SK-N-SH treated with all-trans-retinoic acid at 6 μM for 48 hours (cell line): Measurements from ENCODE around the gene TPRG1L.

Experiments used
- ATAC-seq: fragments of 200-7000 bp; cut with Tn5 transposase; 3 replicates; pipeline ENCODE4 v1.9.1; 2020; ENCODE audit warnings: mild to moderate bottlenecking, moderate library complexity
- ARNTL ChIP-seq: fragments of 450-650 bp; formaldehyde crosslinking; IDR thresholded peaks from 2 replicates; pipeline ENCODE4 v1.5.0; 2020; ENCODE audit warnings: low read depth, mild to moderate bottlenecking, moderate library complexity, borderline replicate concordance
- CSDC2 ChIP-seq: fragments of 250-450 bp; sonication (Bioruptor Pico); IDR thresholded peaks from 2 replicates; pipeline ENCODE4 v1.5.0; 2020; ENCODE audit warnings: mild to moderate bottlenecking, moderate library complexity
- ESRRG ChIP-seq: fragments of 250-450 bp; sonication (Bioruptor Pico); IDR thresholded peaks from 2 replicates; pipeline ENCODE4 v1.6.1; 2021; ENCODE audit warnings: mild to moderate bottlenecking
- GLIS3 ChIP-seq: fragments of 250-450 bp; sonication (Bioruptor Pico); IDR thresholded peaks from 2 replicates; pipeline ENCODE4 v1.5.0; 2020; ENCODE audit warnings: mild to moderate bottlenecking, moderate library complexity
- RARB ChIP-seq: fragments of 250-450 bp; sonication (Bioruptor Pico); IDR thresholded peaks from 2 replicates; pipeline ENCODE4 v1.8.0; 2021; ENCODE audit warnings: mild to moderate bottlenecking, moderate library complexity
- TCF4 ChIP-seq: fragments of 250-450 bp; sonication (Bioruptor Pico); IDR thresholded peaks from 2 replicates; pipeline ENCODE4 v1.8.0; 2021; ENCODE audit warnings: mild to moderate bottlenecking, moderate library complexity, borderline replicate concordance
- TOX ChIP-seq: fragments of 250-450 bp; sonication (Bioruptor Pico); IDR thresholded peaks from 2 replicates; pipeline ENCODE4 v1.8.0; 2021; ENCODE audit warnings: mild to moderate bottlenecking, moderate library complexity, borderline replicate concordance
- ZC3H10 ChIP-seq: fragments of 250-450 bp; sonication (Bioruptor Pico); IDR thresholded peaks from 2 replicates; pipeline ENCODE4 v1.5.1; 2021; ENCODE audit warnings: mild to moderate bottlenecking, moderate library complexity
- ZFP3 ChIP-seq: fragments of 250-450 bp; sonication (Bioruptor Pico); IDR thresholded peaks from 2 replicates; pipeline ENCODE4 v1.5.0; 2020; ENCODE audit warnings: mild to moderate bottlenecking, moderate library complexity
- ZFP30 ChIP-seq: fragments of 450-650 bp; formaldehyde crosslinking; IDR thresholded peaks from 2 replicates; pipeline ENCODE4 v1.5.0; 2022; ENCODE audit warnings: mild to moderate bottlenecking, moderate library complexity
- ZNF565 ChIP-seq: fragments of 450-650 bp; formaldehyde crosslinking; conservative IDR thresholded peaks from 2 replicates; pipeline ENCODE4 v1.5.0; 2020; ENCODE audit warnings: low read depth, mild to moderate bottlenecking, moderate library complexity
- ZNF70 ChIP-seq: fragments of 450-650 bp; formaldehyde crosslinking; IDR thresholded peaks from 2 replicates; pipeline ENCODE4 v1.5.0; 2020; ENCODE audit warnings: mild to moderate bottlenecking, moderate library complexity
- ZNF8 ChIP-seq: fragments of 450-650 bp; formaldehyde crosslinking; IDR thresholded peaks from 2 replicates; pipeline ENCODE4 v1.5.0; 2020; ENCODE audit warnings: mild to moderate bottlenecking, moderate library complexity
- TF ChIP-seq, protein P1 (sequence below): fragments of 250-450 bp; sonication (Bioruptor Pico); IDR thresholded peaks from 2 replicates; pipeline ENCODE4 v1.5.1; 2021; ENCODE audit warnings: mild to moderate bottlenecking, moderate library complexity
- TF ChIP-seq, protein P2 (sequence below): fragments of 250-450 bp; sonication (Bioruptor Pico); IDR thresholded peaks from 2 replicates; pipeline ENCODE4 v1.8.0; 2020; ENCODE audit warnings: mild to moderate bottlenecking, moderate library complexity, borderline replicate concordance
- TF ChIP-seq, protein P3 (sequence below): fragments of 250-450 bp; sonication (Bioruptor Pico); IDR thresholded peaks from 2 replicates; pipeline ENCODE4 v1.8.0; 2021; ENCODE audit warnings: low read depth, mild to moderate bottlenecking, moderate library complexity, borderline replicate concordance
- TF ChIP-seq, protein P4 (sequence below): fragments of 250-450 bp; sonication (Bioruptor Pico); IDR thresholded peaks from 2 replicates; pipeline ENCODE4 v1.5.0; 2020; ENCODE audit warnings: mild to moderate bottlenecking, moderate library complexity
- TF ChIP-seq, protein P5 (sequence below): fragments of 250-450 bp; sonication (Bioruptor Pico); IDR thresholded peaks from 2 replicates; pipeline ENCODE4 v1.5.1; 2020; ENCODE audit warnings: low read depth, mild to moderate bottlenecking, moderate library complexity

Gene TPRG1L

DNA sequence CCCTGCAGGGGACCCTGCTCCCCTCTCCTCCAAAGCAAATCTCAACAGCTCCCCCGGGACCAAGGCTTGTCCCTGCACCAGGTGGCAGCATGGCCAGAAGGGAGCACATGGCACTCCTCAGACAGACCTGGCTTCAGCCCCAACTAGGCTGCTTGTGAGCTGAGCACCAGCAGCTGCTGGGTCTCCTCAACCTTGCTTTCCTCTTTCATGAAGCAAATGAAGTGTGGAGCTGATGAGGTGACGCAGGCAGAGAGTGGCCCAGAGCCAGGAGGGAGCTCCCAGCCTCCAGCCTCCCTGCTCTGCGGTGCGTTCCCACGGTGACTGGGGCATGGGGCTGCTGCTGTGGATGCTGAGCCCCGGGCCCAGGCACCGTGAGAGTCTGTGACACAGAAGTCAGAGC, 47.5 kb upstream of the TPRG1L start:
- TF ChIP-seq TCF4 (CRISPR knock-in tag) (no peak), ZC3H10 (CRISPR knock-in tag) (no peak), TOX (CRISPR knock-in tag) (no peak), ZFP3 (CRISPR knock-in tag) (no peak), GLIS3 (CRISPR knock-in tag) (no peak), CSDC2 (CRISPR knock-in tag) (no peak), ZNF70 (CRISPR knock-in tag) (no peak)
- TF ChIP-seq, protein P1, sequence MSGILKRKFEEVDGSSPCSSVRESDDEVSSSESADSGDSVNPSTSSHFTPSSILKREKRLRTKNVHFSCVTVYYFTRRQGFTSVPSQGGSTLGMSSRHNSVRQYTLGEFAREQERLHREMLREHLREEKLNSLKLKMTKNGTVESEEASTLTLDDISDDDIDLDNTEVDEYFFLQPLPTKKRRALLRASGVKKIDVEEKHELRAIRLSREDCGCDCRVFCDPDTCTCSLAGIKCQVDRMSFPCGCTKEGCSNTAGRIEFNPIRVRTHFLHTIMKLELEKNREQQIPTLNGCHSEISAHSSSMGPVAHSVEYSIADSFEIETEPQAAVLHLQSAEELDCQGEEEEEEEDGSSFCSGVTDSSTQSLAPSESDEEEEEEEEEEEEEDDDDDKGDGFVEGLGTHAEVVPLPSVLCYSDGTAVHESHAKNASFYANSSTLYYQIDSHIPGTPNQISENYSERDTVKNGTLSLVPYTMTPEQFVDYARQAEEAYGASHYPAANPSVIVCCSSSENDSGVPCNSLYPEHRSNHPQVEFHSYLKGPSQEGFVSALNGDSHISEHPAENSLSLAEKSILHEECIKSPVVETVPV (CRISPR knock-in tag) = no peak
- TF ChIP-seq, protein P2, sequence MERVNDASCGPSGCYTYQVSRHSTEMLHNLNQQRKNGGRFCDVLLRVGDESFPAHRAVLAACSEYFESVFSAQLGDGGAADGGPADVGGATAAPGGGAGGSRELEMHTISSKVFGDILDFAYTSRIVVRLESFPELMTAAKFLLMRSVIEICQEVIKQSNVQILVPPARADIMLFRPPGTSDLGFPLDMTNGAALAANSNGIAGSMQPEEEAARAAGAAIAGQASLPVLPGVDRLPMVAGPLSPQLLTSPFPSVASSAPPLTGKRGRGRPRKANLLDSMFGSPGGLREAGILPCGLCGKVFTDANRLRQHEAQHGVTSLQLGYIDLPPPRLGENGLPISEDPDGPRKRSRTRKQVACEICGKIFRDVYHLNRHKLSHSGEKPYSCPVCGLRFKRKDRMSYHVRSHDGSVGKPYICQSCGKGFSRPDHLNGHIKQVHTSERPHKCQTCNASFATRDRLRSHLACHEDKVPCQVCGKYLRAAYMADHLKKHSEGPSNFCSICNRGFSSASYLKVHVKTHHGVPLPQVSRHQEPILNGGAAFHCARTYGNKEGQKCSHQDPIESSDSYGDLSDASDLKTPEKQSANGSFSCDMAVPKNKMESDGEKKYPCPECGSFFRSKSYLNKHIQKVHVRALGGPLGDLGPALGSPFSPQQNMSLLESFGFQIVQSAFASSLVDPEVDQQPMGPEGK (CRISPR knock-in tag) = no peak

DNA sequence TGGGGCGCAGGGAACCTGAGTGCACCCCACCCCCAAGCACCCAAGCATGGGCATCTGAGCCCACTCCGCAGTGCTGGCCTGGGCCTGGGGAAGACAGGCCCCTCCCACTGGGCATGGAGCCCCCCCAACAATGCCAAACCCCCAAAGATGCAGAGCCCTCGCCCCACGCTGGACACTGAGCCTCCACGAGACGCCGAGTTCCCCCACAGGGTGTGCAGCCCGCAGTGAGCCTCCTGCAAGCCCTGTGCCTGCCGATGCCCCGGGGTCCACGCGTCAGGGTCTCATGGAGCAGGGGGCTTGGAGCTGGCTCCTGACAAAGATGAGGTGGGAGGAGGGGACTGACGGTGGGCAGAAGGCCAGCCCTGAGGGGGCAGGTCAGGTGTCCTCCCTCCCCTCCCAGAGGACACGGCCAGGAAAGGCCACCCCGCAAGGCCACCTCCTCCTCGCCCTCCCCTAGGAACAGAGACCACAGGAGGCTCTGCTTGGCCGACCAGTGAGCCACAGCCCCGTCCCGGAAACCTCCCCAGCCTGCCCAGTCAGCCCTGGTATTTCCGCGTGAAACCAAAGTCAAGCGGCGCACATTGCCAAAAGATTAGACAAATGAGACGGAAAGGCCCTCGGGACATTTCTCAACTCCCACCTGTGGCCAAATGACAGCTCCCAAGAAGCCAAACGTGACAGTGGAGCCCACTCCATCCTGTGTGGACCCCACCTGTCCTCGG, 46.9 kb upstream of the TPRG1L start:
- no peak for ATAC-seq
- TF ChIP-seq, protein P3, sequence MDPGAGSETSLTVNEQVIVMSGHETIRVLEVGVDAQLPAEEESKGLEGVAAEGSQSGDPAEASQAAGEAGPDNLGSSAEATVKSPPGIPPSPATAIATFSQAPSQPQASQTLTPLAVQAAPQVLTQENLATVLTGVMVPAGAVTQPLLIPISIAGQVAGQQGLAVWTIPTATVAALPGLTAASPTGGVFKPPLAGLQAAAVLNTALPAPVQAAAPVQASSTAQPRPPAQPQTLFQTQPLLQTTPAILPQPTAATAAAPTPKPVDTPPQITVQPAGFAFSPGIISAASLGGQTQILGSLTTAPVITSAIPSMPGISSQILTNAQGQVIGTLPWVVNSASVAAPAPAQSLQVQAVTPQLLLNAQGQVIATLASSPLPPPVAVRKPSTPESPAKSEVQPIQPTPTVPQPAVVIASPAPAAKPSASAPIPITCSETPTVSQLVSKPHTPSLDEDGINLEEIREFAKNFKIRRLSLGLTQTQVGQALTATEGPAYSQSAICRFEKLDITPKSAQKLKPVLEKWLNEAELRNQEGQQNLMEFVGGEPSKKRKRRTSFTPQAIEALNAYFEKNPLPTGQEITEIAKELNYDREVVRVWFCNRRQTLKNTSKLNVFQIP (CRISPR knock-in tag) = no peak
- no peak for TF ChIP-seq ZNF565 (CRISPR knock-in tag)
- no peak for TF ChIP-seq ZFP3 (CRISPR knock-in tag)
- no peak for TF ChIP-seq ZNF8 (CRISPR knock-in tag)
- TF ChIP-seq CSDC2 (CRISPR knock-in tag) = no peak
- no peak for TF ChIP-seq RARB
- TF ChIP-seq, protein P1 (CRISPR knock-in tag) = no peak
- no peak for TF ChIP-seq ZFP30 (CRISPR knock-in tag)
- no peak for TF ChIP-seq ZC3H10 (CRISPR knock-in tag)
- TF ChIP-seq ESRRG = no peak
- no peak for TF ChIP-seq ZNF70 (CRISPR knock-in tag)
- TF ChIP-seq, protein P4, sequence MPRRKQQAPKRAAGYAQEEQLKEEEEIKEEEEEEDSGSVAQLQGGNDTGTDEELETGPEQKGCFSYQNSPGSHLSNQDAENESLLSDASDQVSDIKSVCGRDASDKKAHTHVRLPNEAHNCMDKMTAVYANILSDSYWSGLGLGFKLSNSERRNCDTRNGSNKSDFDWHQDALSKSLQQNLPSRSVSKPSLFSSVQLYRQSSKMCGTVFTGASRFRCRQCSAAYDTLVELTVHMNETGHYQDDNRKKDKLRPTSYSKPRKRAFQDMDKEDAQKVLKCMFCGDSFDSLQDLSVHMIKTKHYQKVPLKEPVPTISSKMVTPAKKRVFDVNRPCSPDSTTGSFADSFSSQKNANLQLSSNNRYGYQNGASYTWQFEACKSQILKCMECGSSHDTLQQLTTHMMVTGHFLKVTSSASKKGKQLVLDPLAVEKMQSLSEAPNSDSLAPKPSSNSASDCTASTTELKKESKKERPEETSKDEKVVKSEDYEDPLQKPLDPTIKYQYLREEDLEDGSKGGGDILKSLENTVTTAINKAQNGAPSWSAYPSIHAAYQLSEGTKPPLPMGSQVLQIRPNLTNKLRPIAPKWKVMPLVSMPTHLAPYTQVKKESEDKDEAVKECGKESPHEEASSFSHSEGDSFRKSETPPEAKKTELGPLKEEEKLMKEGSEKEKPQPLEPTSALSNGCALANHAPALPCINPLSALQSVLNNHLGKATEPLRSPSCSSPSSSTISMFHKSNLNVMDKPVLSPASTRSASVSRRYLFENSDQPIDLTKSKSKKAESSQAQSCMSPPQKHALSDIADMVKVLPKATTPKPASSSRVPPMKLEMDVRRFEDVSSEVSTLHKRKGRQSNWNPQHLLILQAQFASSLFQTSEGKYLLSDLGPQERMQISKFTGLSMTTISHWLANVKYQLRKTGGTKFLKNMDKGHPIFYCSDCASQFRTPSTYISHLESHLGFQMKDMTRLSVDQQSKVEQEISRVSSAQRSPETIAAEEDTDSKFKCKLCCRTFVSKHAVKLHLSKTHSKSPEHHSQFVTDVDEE (CRISPR knock-in tag) = no peak
- no peak for TF ChIP-seq ARNTL
- TF ChIP-seq, protein P5, sequence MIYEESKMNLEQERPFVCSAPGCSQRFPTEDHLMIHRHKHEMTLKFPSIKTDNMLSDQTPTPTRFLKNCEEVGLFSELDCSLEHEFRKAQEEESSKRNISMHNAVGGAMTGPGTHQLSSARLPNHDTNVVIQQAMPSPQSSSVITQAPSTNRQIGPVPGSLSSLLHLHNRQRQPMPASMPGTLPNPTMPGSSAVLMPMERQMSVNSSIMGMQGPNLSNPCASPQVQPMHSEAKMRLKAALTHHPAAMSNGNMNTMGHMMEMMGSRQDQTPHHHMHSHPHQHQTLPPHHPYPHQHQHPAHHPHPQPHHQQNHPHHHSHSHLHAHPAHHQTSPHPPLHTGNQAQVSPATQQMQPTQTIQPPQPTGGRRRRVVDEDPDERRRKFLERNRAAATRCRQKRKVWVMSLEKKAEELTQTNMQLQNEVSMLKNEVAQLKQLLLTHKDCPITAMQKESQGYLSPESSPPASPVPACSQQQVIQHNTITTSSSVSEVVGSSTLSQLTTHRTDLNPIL (CRISPR knock-in tag) = no peak

More for the DNA sequence above, 47.5 kb upstream of the TPRG1L start:
- no peak for ATAC-seq

DNA sequence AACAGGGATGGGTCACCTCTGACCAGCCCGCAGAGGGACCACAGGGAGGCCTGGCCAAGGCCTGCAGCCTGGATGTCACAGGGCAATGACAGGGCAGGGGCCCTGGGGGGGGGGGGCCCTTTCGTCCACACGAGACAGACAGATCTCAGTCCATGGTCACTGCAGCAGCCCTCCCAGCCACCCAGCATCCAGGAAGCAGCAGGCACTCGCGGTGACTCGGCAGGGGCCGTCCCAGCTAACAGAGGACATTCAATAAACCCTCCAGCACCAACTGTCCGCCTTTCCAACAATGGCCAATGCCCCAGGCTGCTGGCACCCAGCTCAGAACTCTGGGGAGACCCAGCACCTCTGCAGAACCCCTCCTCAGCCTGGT, 46.4 kb upstream of the TPRG1L start:
- no peak for ATAC-seq
- TF ChIP-seq ZFP3 (CRISPR knock-in tag) (no peak), ZNF8 (CRISPR knock-in tag) (no peak), RARB (no peak), TOX (CRISPR knock-in tag) (no peak), ZC3H10 (CRISPR knock-in tag) (no peak), ESRRG (no peak), ARNTL (no peak)
- TF ChIP-seq, protein P4 (CRISPR knock-in tag) = no peak
- TF ChIP-seq, protein P2 (CRISPR knock-in tag) = no peak
